ENCODE measurements around the gene SVIL.
"Not testable (repeated sequence)": the region's sequence is repeated elsewhere in the genome, so short reads cannot be mapped to it uniquely, and the experiment has no call there.

DNA sequence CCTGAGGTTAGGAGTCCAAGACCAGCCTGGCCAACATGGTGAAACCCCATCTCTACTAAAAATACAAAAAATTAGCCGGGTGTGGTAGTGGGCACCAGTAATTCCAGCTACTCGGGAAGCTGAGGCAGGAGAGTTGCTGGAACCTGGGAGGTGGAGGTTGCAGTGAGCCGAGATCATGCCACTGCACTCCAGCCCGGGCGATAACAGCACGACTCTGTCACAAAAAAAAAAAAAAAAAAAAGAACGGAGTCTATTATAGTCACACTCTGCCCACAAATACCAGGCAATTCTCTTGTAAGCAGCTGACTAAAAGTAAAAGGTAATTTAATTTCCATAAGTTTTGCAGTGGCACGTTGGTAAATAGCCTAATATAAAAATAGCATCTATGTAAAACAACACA, 98.1 kb downstream of the SVIL start:
- TF ChIP-seq, protein P1, sequence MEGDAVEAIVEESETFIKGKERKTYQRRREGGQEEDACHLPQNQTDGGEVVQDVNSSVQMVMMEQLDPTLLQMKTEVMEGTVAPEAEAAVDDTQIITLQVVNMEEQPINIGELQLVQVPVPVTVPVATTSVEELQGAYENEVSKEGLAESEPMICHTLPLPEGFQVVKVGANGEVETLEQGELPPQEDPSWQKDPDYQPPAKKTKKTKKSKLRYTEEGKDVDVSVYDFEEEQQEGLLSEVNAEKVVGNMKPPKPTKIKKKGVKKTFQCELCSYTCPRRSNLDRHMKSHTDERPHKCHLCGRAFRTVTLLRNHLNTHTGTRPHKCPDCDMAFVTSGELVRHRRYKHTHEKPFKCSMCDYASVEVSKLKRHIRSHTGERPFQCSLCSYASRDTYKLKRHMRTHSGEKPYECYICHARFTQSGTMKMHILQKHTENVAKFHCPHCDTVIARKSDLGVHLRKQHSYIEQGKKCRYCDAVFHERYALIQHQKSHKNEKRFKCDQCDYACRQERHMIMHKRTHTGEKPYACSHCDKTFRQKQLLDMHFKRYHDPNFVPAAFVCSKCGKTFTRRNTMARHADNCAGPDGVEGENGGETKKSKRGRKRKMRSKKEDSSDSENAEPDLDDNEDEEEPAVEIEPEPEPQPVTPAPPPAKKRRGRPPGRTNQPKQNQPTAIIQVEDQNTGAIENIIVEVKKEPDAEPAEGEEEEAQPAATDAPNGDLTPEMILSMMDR (IDR thresholded peaks at IDR 0.05) = not testable (repeated sequence)
- not testable (repeated sequence) for TF ChIP-seq POLR2A, POLR2AphosphoS5 (IDR thresholded peaks at IDR 0.05)
